Breast epithelium (tissue), 4 donors: ENCODE data around the gene KHNYN. TPM values are rescaled to one million over a fixed set of nuclear protein-coding genes. Genes with fewer than 3 reads are reported as not detected.

Source experiments
- DNase-seq, 2 donors: peaks; one replicate each; pipeline ENCODE4 v3.0.0-alpha.2; 2019; ENCODE audit warnings: low spot score in 2 of 2
- H3K27ac ChIP-seq, 2 donors: fragments of 200-600 bp; sonication (generic) in 1 of 2; one replicate each; pipeline ENCODE4 v1.5.1; 2016 to 2019; ENCODE audit warnings: mild to moderate bottlenecking in 1 of 2
- H3K27me3 ChIP-seq, 2 donors: fragments of 200-600 bp; sonication (generic) in 1 of 2; one replicate each; pipeline versions ENCODE4 v1.5.1 to v1.6.0; 2017 to 2019; ENCODE audit warnings: control low read depth in 1 of 2, mild to moderate bottlenecking in 1 of 2
- H3K36me3 ChIP-seq: fragments of 200-600 bp; one replicate; pipeline ENCODE4 v1.5.1; 2019
- H3K4me1 ChIP-seq, 2 donors: fragments of 200-600 bp; sonication (generic); one replicate each; pipeline ENCODE4 v1.5.1; 2016 to 2019; ENCODE audit warnings: control low read depth in 1 of 2
- H3K4me3 ChIP-seq, 3 donors: fragments of 200-600 bp; sonication (generic); 1 replicate in 2 of 3; 2 replicates in 1 of 3; pipeline ENCODE4 v1.5.1; 2016 to 2019; ENCODE audit warnings: mild to moderate bottlenecking in 3 of 3, moderate library complexity in 2 of 3
- H3K9me3 ChIP-seq, 2 donors: fragments of 200-600 bp; sonication (generic) in 1 of 2; one replicate each; pipeline ENCODE4 v1.5.1; 2016 to 2019; ENCODE audit warnings: control low read depth in 1 of 2
- CTCF ChIP-seq, 3 donors: fragments of 450-650 bp; IDR thresholded peaks; one replicate each; pipeline ENCODE4 v1.5.1; 2016 to 2017; ENCODE audit warnings: antibody characterized with exemption in 3 of 3, mild to moderate bottlenecking in 3 of 3, moderate library complexity in 3 of 3
- POLR2A ChIP-seq: fragments of 450-650 bp; IDR thresholded peaks from one replicate; pipeline ENCODE4 v1.6.1; 2016; ENCODE audit warnings: antibody characterized with exemption, mild to moderate bottlenecking, moderate library complexity
- POLR2AphosphoS5 ChIP-seq, 3 donors: sonication (generic); formaldehyde crosslinking; IDR thresholded peaks; one replicate each; pipeline ENCODE4 v1.6.1; 2017; ENCODE audit warnings: antibody characterized with exemption in 3 of 3
- intact Hi-C: fragments of 100-400 bp; cut with DNase I; formaldehyde crosslinking; loops from one replicate; pipeline ENCODE4 v1.15.1; 2023; ENCODE audit warnings: low total_unique reads
- total RNA-seq, 3 donors: library from RNA; depleted of rRNA; stranded (reverse); fragments of >200 nt; gene quantifications; one replicate each; pipeline ENCODE4 v1.1.0, GENCODE V29; 2016

Gene KHNYN
- total RNA-seq, 3 donors from 2014 or later: 48.5 to 68.1 (median 63.9) TPM

GRCh38 chr14:24432259-24433131, 2.7 kb downstream of the KHNYN start:
- peak overlapping the region; percentile 65 to 94 (median 91) for H3K4me3 ChIP-seq

GRCh38 chr14:24434036-24434435, 4.3 kb downstream of the KHNYN start:
- peaks cover 5 to 14% of the 10 kb centered on the region in 2 donors for H3K4me1 ChIP-seq
- intact Hi-C loops: no loop called here

More at GRCh38 chr14:24432259-24433131, 2.7 kb downstream of the KHNYN start:
- DNase-seq: no peak
- intact Hi-C loops: no loop called here
- TF ChIP-seq POLR2A: no peak
- no peak for TF ChIP-seq CTCF (IDR thresholded peaks at IDR 0.05)
- no peak for TF ChIP-seq POLR2AphosphoS5 (IDR thresholded peaks at IDR 0.05)
- Histone ChIP-seq H3K4me1 (peaks cover 6 to 14% of the 10 kb centered on the region in 2 donors), H3K36me3 (no peaks in the 10 kb centered on the region), H3K27ac (peak overlapping the region; percentile 96 to 100), H3K9me3 (no peaks in the 10 kb centered on the region), H3K27me3 (no peaks in the 10 kb centered on the region)

GRCh38 chr14:24434676-24435075, 4.9 kb downstream of the KHNYN start:
- intact Hi-C loops: no loop called here
- H3K36me3 ChIP-seq: no peaks in the 10 kb centered on the region
- peaks cover 0 to 14% of the 10 kb centered on the region in 2 donors for H3K4me1 ChIP-seq

More at GRCh38 chr14:24434036-24434435, 4.3 kb downstream of the KHNYN start:
- Histone ChIP-seq H3K4me3 (no peak overlapping the region), H3K27ac (no peak overlapping the region), H3K9me3 (no peaks in the 10 kb centered on the region), H3K36me3 (no peaks in the 10 kb centered on the region), H3K27me3 (no peaks in the 10 kb centered on the region)
- no peak for TF ChIP-seq POLR2AphosphoS5 (IDR thresholded peaks at IDR 0.05)
- TF ChIP-seq POLR2A: no peak
- no peak for TF ChIP-seq CTCF (IDR thresholded peaks at IDR 0.05)
- no peak for DNase-seq

GRCh38 chr14:24435192-24435810, 5.5 kb downstream of the KHNYN start:
- intact Hi-C loops: no loop called here
- Histone ChIP-seq H3K27me3 (no peaks in the 10 kb centered on the region), H3K4me3 (no peak overlapping the region), H3K36me3 (no peaks in the 10 kb centered on the region), H3K4me1 (peaks cover 0 to 17% of the 10 kb centered on the region in 2 donors), H3K9me3 (no peaks in the 10 kb centered on the region), H3K27ac (peak overlapping the region; percentile 25 to 77)
- TF ChIP-seq CTCF (IDR thresholded peaks at IDR 0.05) (no peak), POLR2A (no peak), POLR2AphosphoS5 (IDR thresholded peaks at IDR 0.05) (no peak)
- DNase-seq: no peak

More at GRCh38 chr14:24434676-24435075, 4.9 kb downstream of the KHNYN start:
- H3K27ac ChIP-seq: peak overlapping the region; percentile 25 to 77
- no peaks in the 10 kb centered on the region for H3K27me3 ChIP-seq
- no peak for DNase-seq
- H3K9me3 ChIP-seq: no peaks in the 10 kb centered on the region
- no peak overlapping the region for H3K4me3 ChIP-seq
- TF ChIP-seq CTCF (IDR thresholded peaks at IDR 0.05): no peak
- TF ChIP-seq POLR2A: no peak

GRCh38 chr14:24435998-24436354, 6.2 kb downstream of the KHNYN start:
- Histone ChIP-seq H3K36me3 (no peaks in the 10 kb centered on the region), H3K4me1 (peaks cover 0 to 20% of the 10 kb centered on the region in 2 donors), H3K9me3 (no peaks in the 10 kb centered on the region), H3K4me3 (no peak overlapping the region), H3K27me3 (no peaks in the 10 kb centered on the region), H3K27ac (peak overlapping the region; percentile 57 to 77)
- TF ChIP-seq POLR2AphosphoS5 (IDR thresholded peaks at IDR 0.05): no peak
- TF ChIP-seq CTCF (IDR thresholded peaks at IDR 0.05): no peak
- TF ChIP-seq POLR2A: no peak
- no peak for DNase-seq
- intact Hi-C loops: no loop called here
